Testis (tissue), 3 donors: ENCODE results near the gene AMOTL1. TPM values are rescaled to one million over a fixed set of nuclear protein-coding genes. Genes with fewer than 3 reads are reported as not detected.

Experiments used
- DNase-seq: peaks from one replicate; pipeline ENCODE4 v3.0.0-alpha.2; 2019
- H3K27ac ChIP-seq, 2 donors: fragments of 200-600 bp; sonication (generic); one replicate each; pipeline ENCODE4 v1.5.1; 2019
- H3K27me3 ChIP-seq: fragments of 200-600 bp; sonication (generic); one replicate; pipeline ENCODE4 v1.5.1; 2019
- H3K36me3 ChIP-seq: fragments of 200-600 bp; sonication (generic); one replicate; pipeline ENCODE4 v1.5.1; 2017; ENCODE audit warnings: low read depth; ENCODE audit errors: missing control alignments
- H3K4me1 ChIP-seq: fragments of 200-600 bp; sonication (generic); one replicate; pipeline ENCODE4 v1.5.1; 2019
- H3K4me3 ChIP-seq, 2 donors: fragments of 200-600 bp; sonication (generic); one replicate each; pipeline ENCODE4 v1.5.1; 2017 to 2019
- H3K9me3 ChIP-seq: fragments of 200-600 bp; sonication (generic); one replicate; pipeline ENCODE4 v1.5.1; 2017
- CTCF ChIP-seq, 3 experiments: fragments of 450-650 bp in 2 of 3; fragments of 200-600 bp in 1 of 3; sonication (generic) in 1 of 3; IDR thresholded peaks; one replicate each; pipeline ENCODE4 v1.5.1; 2016 to 2019; ENCODE audit warnings: antibody characterized with exemption in 3 of 3, mild to moderate bottlenecking in 2 of 3, moderate library complexity in 1 of 3
- POLR2A ChIP-seq: fragments of 450-650 bp; IDR thresholded peaks from one replicate; pipeline ENCODE4 v1.6.1; 2017; ENCODE audit warnings: antibody characterized with exemption, mild to moderate bottlenecking, moderate library complexity
- WGBS, 2 donors: methylation state at CpG; one replicate each; pipeline ENCODE4 v1.1.5; 2018; 5-methylcytosine and 5-hydroxymethylcytosine counted together
- intact Hi-C: fragments of 100-400 bp; cut with DNase I; formaldehyde crosslinking; loops from one replicate; pipeline ENCODE4 v1.15.1; 2023; ENCODE audit warnings: low total_unique reads
- polyA plus RNA-seq: library from polyadenylated mRNA; stranded (reverse); fragments of 350-450 nt; fragmentation: Illumina TruSeq; extraction: RNeasy Lipid Tissue Mini Kit (QIAGEN cat#74804); gene quantifications from one replicate; pipeline ENCODE4 v1.2.3, GENCODE V29; 2014; ENCODE audit warnings: low read depth, low replicate concordance; ENCODE audit not compliant: insufficient read depth
- total RNA-seq, 2 donors: library from RNA; depleted of rRNA; stranded (reverse); fragments of >200 nt; gene quantifications; one replicate each; pipeline ENCODE4 v1.2.3, GENCODE V29; 2016

Gene AMOTL1
- total and polyA plus RNA-seq, 3 donors from 2014 or later: 17.1 to 25.4 (median 18.7) TPM

- intact Hi-C loops: no loop called here
- DNase-seq: no peak
- no peaks in the 10 kb centered on the region for H3K27me3 ChIP-seq
- H3K27ac ChIP-seq: no peak overlapping the region
- H3K4me1 ChIP-seq: no peaks in the 10 kb centered on the region
- H3K4me3 ChIP-seq: no peak overlapping the region
- H3K9me3 ChIP-seq: no peaks in the 10 kb centered on the region
- 85 to 92% methylated on average over 2 of the region's 2 CpGs for WGBS, 2 donors
- TF ChIP-seq CTCF (IDR thresholded peaks at IDR 0.05): no peak
- TF ChIP-seq POLR2A: no peak
- H3K36me3 ChIP-seq: no peaks in the 10 kb centered on the region
Observed at GRCh38 chr11:94737171-94737611, 31.0 kb upstream of the AMOTL1 start.

GRCh38 chr11:94738746-94739145, 29.4 kb upstream of the AMOTL1 start:
- no peak overlapping the region for H3K27ac ChIP-seq
- no peaks in the 10 kb centered on the region for H3K4me1 ChIP-seq

GRCh38 chr11:94739331-94739730, 28.8 kb upstream of the AMOTL1 start:
- Histone ChIP-seq H3K27me3 (no peaks in the 10 kb centered on the region), H3K36me3 (no peaks in the 10 kb centered on the region), H3K9me3 (no peaks in the 10 kb centered on the region), H3K4me1 (no peaks in the 10 kb centered on the region), H3K4me3 (no peak overlapping the region), H3K27ac (no peak overlapping the region)
- no peak for DNase-seq
- intact Hi-C loops: no loop called here
- no peak for TF ChIP-seq CTCF (IDR thresholded peaks at IDR 0.05)
- TF ChIP-seq POLR2A: no peak
- WGBS, 2 donors: 65 to 69% methylated on average over 2 of the region's 2 CpGs

More at GRCh38 chr11:94738746-94739145, 29.4 kb upstream of the AMOTL1 start:
- WGBS, 2 donors: 95 to 96% methylated on average over 1 of the region's 1 CpG
- Histone ChIP-seq H3K36me3 (no peaks in the 10 kb centered on the region), H3K4me3 (no peak overlapping the region), H3K9me3 (no peaks in the 10 kb centered on the region), H3K27me3 (no peaks in the 10 kb centered on the region)
- intact Hi-C loops: no loop called here
- TF ChIP-seq CTCF (IDR thresholded peaks at IDR 0.05) (no peak), POLR2A (no peak)
- no peak for DNase-seq

- peak; percentile 80 for DNase-seq
- H3K27me3 ChIP-seq: no peaks in the 10 kb centered on the region
- H3K4me3 ChIP-seq: peak overlapping the region; percentile 57 to 67
- no peak overlapping the region for H3K27ac ChIP-seq
- no peak for TF ChIP-seq POLR2A
- no peak for TF ChIP-seq CTCF (IDR thresholded peaks at IDR 0.05)
- no peaks in the 10 kb centered on the region for H3K36me3 ChIP-seq
- intact Hi-C loops: no loop called here
- WGBS, 2 donors: 1 to 5% methylated on average over 36 to 67 of the region's 82 CpGs
- H3K4me1 ChIP-seq: no peaks in the 10 kb centered on the region
- H3K9me3 ChIP-seq: no peaks in the 10 kb centered on the region
Observed at GRCh38 chr11:94740083-94741021, 27.8 kb upstream of the AMOTL1 start.
